HEK293 (cell line): ENCODE measurements around the gene C19orf12.

Source experiments
- CTCF ChIA-PET: fragments of 350-600 bp; formaldehyde crosslinking; extraction: SDS; loops from one replicate; lab custom pipeline; 2021; ENCODE audit warnings: antibody characterized with exemption; lab: Yijun Ruan, JAX
- POLR2A ChIA-PET: fragments of 300-600 bp; formaldehyde crosslinking; extraction: SDS; loops from one replicate; lab custom pipeline; 2020; ENCODE audit warnings: antibody characterized with exemption, inconsistent platforms; lab: Yijun Ruan, JAX
- H3K27ac ChIP-seq: fragments of 200-500 bp; sonication (Bioruptor generic); 2 replicates; pipeline ENCODE4 v1.5.1; 2014; ENCODE audit warnings: low read depth, low read length, control low read depth, inconsistent platforms; ENCODE audit errors: extremely low read depth
- H3K36me3 ChIP-seq, 2 experiments: fragments of 200-500 bp in 1 of 2; sonication (Bioruptor generic) in 1 of 2; 1 replicate in 1 of 2; 2 replicates in 1 of 2; pipeline ENCODE4 v1.5.1; 2014 to 2017; ENCODE audit warnings: inconsistent platforms in 2 of 2, low read length in 2 of 2; ENCODE audit not compliant: control insufficient read depth in 2 of 2, insufficient read depth in 1 of 2
- H3K4me1 ChIP-seq: fragments of 200-500 bp; sonication (Bioruptor generic); 2 replicates; pipeline ENCODE4 v1.5.1; 2014; ENCODE audit warnings: mild to moderate bottlenecking, low read length, inconsistent platforms; ENCODE audit not compliant: control insufficient read depth, insufficient read depth
- H3K4me3 ChIP-seq: 2 replicates; pipeline ENCODE4 v1.5.1; 2011; ENCODE audit warnings: low read depth, mild to moderate bottlenecking, control low read depth, low read length, moderate library complexity
- H3K9me3 ChIP-seq: fragments of 200-500 bp; sonication (Bioruptor generic); 2 replicates; pipeline ENCODE4 v1.5.1; 2014; ENCODE audit warnings: low read depth, low read length, inconsistent platforms; ENCODE audit not compliant: control insufficient read depth, insufficient read depth
- GLIS1 ChIP-seq: fragments of 450-650 bp; formaldehyde crosslinking; IDR thresholded peaks from 2 replicates; pipeline ENCODE4 v1.5.1; 2016; ENCODE audit warnings: missing biosample characterization, missing genetic modification characterization
- GLIS2 ChIP-seq: fragments of 450-650 bp; formaldehyde crosslinking; IDR thresholded peaks from 2 replicates; pipeline ENCODE4 v1.5.1; 2016; ENCODE audit warnings: missing biosample characterization, missing genetic modification characterization
- KLF1 ChIP-seq: fragments of 450-650 bp; formaldehyde crosslinking; IDR thresholded peaks from 2 replicates; pipeline ENCODE4 v1.5.1; 2016; ENCODE audit warnings: missing biosample characterization, missing genetic modification characterization
- SP2 ChIP-seq: fragments of 450-650 bp; formaldehyde crosslinking; IDR thresholded peaks from 2 replicates; pipeline ENCODE4 v1.5.1; 2016; ENCODE audit warnings: missing biosample characterization, missing genetic modification characterization
- WT1 ChIP-seq: fragments of 450-650 bp; formaldehyde crosslinking; IDR thresholded peaks from 2 replicates; pipeline ENCODE4 v1.5.1; 2016; ENCODE audit warnings: missing biosample characterization, missing genetic modification characterization
- ZBTB20 ChIP-seq: fragments of 450-650 bp; formaldehyde crosslinking; IDR thresholded peaks from 2 replicates; pipeline ENCODE4 v1.5.1; 2016; ENCODE audit warnings: missing biosample characterization, missing genetic modification characterization
- ZBTB21 ChIP-seq: fragments of 450-650 bp; formaldehyde crosslinking; IDR thresholded peaks from 2 replicates; pipeline ENCODE4 v1.5.1; 2017; ENCODE audit warnings: missing biosample characterization, missing genetic modification characterization
- ZBTB8A ChIP-seq: fragments of 450-650 bp; formaldehyde crosslinking; IDR thresholded peaks from 2 replicates; pipeline ENCODE4 v1.5.1; 2016; ENCODE audit warnings: missing biosample characterization, missing genetic modification characterization
- ZFHX2 ChIP-seq: fragments of 450-650 bp; formaldehyde crosslinking; conservative IDR thresholded peaks from 2 replicates; pipeline ENCODE4 v1.5.1; 2016; ENCODE audit warnings: missing biosample characterization, missing genetic modification characterization
- ZFP69B ChIP-seq: fragments of 450-650 bp; formaldehyde crosslinking; IDR thresholded peaks from 2 replicates; pipeline ENCODE4 v1.5.1; 2016; ENCODE audit warnings: missing biosample characterization, missing genetic modification characterization
- ZNF132 ChIP-seq: fragments of 450-650 bp; formaldehyde crosslinking; IDR thresholded peaks from 2 replicates; pipeline ENCODE4 v1.5.1; 2017; ENCODE audit warnings: missing biosample characterization, missing genetic modification characterization, borderline replicate concordance
- ZNF133 ChIP-seq: fragments of 450-650 bp; formaldehyde crosslinking; IDR thresholded peaks from 2 replicates; pipeline ENCODE4 v1.5.1; 2016; ENCODE audit warnings: missing biosample characterization, missing genetic modification characterization
- ZNF155 ChIP-seq: fragments of 450-650 bp; formaldehyde crosslinking; IDR thresholded peaks from 2 replicates; pipeline ENCODE4 v1.5.1; 2016; ENCODE audit warnings: missing biosample characterization, missing genetic modification characterization
- ZNF221 ChIP-seq: fragments of 450-650 bp; formaldehyde crosslinking; IDR thresholded peaks from 2 replicates; pipeline ENCODE4 v1.5.1; 2017; ENCODE audit warnings: missing biosample characterization, missing genetic modification characterization, borderline replicate concordance
- ZNF223 ChIP-seq: fragments of 450-650 bp; formaldehyde crosslinking; IDR thresholded peaks from 2 replicates; pipeline ENCODE4 v1.5.1; 2016; ENCODE audit warnings: missing biosample characterization, missing genetic modification characterization
- ZNF24 ChIP-seq: fragments of 450-650 bp; formaldehyde crosslinking; IDR thresholded peaks from 2 replicates; pipeline ENCODE4 v1.5.1; 2016; ENCODE audit warnings: missing biosample characterization, missing genetic modification characterization
- ZNF335 ChIP-seq: fragments of 450-650 bp; formaldehyde crosslinking; conservative IDR thresholded peaks from 2 replicates; pipeline ENCODE4 v1.5.1; 2016; ENCODE audit warnings: missing biosample characterization, missing genetic modification characterization
- ZNF350 ChIP-seq: fragments of 450-650 bp; formaldehyde crosslinking; IDR thresholded peaks from 2 replicates; pipeline ENCODE4 v1.5.0; 2017; ENCODE audit warnings: missing biosample characterization, mild to moderate bottlenecking, missing genetic modification characterization
- ZNF623 ChIP-seq: fragments of 450-650 bp; formaldehyde crosslinking; IDR thresholded peaks from 2 replicates; pipeline ENCODE4 v1.5.1; 2016; ENCODE audit warnings: missing biosample characterization, missing genetic modification characterization
- ZXDB ChIP-seq: fragments of 450-650 bp; formaldehyde crosslinking; IDR thresholded peaks from 2 replicates; pipeline ENCODE4 v1.5.1; 2016; ENCODE audit warnings: missing biosample characterization, missing genetic modification characterization
- TF ChIP-seq, protein P1 (sequence below): fragments of 450-650 bp; formaldehyde crosslinking; IDR thresholded peaks from 2 replicates; pipeline ENCODE4 v1.5.1; 2017; ENCODE audit warnings: missing biosample characterization, missing genetic modification characterization
- TF ChIP-seq, protein P2 (sequence below): fragments of 450-650 bp; formaldehyde crosslinking; IDR thresholded peaks from 2 replicates; pipeline ENCODE4 v1.5.1; 2017; ENCODE audit warnings: missing biosample characterization, missing genetic modification characterization
- TF ChIP-seq, protein P3 (sequence below): fragments of 450-650 bp; formaldehyde crosslinking; conservative IDR thresholded peaks from 2 replicates; pipeline ENCODE4 v1.5.1; 2016; ENCODE audit warnings: low read depth, missing biosample characterization, missing genetic modification characterization
- TF ChIP-seq, protein P4 (sequence below): fragments of 450-650 bp; formaldehyde crosslinking; IDR thresholded peaks from 2 replicates; pipeline ENCODE4; 2016; ENCODE audit warnings: missing biosample characterization, missing genetic modification characterization
- TF ChIP-seq, protein P5 (sequence below): fragments of 450-650 bp; formaldehyde crosslinking; IDR thresholded peaks from 2 replicates; pipeline ENCODE4 v1.5.1; 2016; ENCODE audit warnings: missing biosample characterization, missing genetic modification characterization
- TF ChIP-seq, protein P6 (sequence below): fragments of 450-650 bp; IDR thresholded peaks from 2 replicates; pipeline ENCODE4 v1.5.1; 2018; ENCODE audit warnings: missing biosample characterization, missing genetic modification characterization

The C19orf12 gene

DNA sequence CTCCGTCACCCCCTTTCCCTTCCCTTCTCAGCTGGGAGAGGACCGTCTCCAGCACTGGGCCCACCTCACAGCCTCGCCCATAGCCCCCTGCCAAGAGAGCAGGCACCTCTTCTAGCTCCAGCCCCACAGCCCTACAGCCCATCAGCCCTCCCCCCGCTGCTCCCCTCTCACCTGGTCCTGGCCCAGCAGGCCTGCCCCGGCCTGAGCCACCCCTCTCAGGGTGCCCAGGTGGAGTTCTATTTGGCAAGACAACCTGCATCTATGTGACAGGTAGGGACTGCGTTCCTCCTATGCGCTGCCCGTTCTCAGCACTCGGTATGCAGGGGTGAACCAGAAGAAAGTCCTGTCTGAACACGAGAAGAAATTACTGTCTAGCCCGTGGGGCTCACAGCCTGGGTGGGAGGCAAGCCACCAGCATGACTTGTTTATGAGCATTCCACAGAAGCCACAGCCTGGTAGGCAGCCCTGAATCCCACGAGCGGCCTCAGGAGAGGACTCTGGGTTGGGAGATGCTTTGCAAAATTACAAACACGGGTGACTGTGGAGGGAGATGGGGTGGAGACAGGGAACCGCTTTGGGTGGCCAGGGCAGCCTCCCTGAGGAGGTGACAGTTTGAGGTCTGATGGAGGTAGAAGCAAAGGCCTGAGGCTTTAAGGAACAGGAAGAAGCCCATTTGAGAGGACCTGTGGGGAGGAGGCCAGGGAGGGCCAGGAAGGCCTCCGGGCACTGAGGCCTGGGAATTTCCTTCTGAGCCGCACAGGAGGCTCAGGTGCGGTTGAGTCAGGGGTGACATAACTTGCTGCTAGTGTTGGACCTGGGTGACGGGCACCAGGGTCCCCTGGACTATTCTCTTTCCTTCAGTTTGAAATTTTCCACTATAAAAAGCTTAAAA, 51.0 kb downstream of the C19orf12 start:
- no peaks in the 10 kb centered on the region; a peak in 1 of 3 replicates for H3K36me3 ChIP-seq
- H3K4me1 ChIP-seq, result peaks cover 52% of the 10 kb centered on the region
- no peak overlapping the region for H3K4me3 ChIP-seq
- ChIA-PET POLR2A (interaction anchor here (0.8 to 2.6 kb wide), 4 partner anchors 8 to 58 kb away, joined by 3 to 17 read pairs (median 13); partner anchors contain the start of genes C19orf12 and POP4), CTCF (interaction anchor here (0.5 to 11.0 kb wide), 10 partner anchors 8 to 194 kb away, joined by 3 to 105 read pairs (median 5); partner anchors contain the start of gene POP4)
- H3K27ac ChIP-seq, result no peak overlapping the region
- no peaks in the 10 kb centered on the region for H3K9me3 ChIP-seq
- TF ChIP-seq ZBTB21 (tag by site-specific recombination) (peak; percentile 12; the same call in 1 of the 2 replicates), ZNF133 (tag by site-specific recombination) (peak; percentile 75; the same call in 1 of the 2 replicates), ZNF350 (no peak), GLIS2 (tag by site-specific recombination) (peak; percentile 50), WT1 (no peak), ZNF221 (tag by site-specific recombination) (no peak), ZNF223 (no peak), ZFHX2 (tag by site-specific recombination) (peak; percentile 51), KLF1 (tag by site-specific recombination) (no peak), ZNF155 (tag by site-specific recombination) (no peak), SP2 (tag by site-specific recombination) (no peak), ZNF24 (tag by site-specific recombination) (no peak), ZNF132 (tag by site-specific recombination) (no peak), GLIS1 (tag by site-specific recombination) (peak; percentile 62), ZXDB (tag by site-specific recombination) (0 out of 2 replicates have a peak, but pooled peaks have one; percentile 17), ZBTB20 (tag by site-specific recombination) (peak; percentile 28; the same call in 1 of the 2 replicates), ZBTB8A (tag by site-specific recombination) (peak; percentile 45; the same call in 1 of the 2 replicates), ZFP69B (tag by site-specific recombination) (no peak), ZNF623 (tag by site-specific recombination) (no peak), ZNF335 (peak; percentile 18; the same call in 1 of the 2 replicates)
- TF ChIP-seq, protein P1, sequence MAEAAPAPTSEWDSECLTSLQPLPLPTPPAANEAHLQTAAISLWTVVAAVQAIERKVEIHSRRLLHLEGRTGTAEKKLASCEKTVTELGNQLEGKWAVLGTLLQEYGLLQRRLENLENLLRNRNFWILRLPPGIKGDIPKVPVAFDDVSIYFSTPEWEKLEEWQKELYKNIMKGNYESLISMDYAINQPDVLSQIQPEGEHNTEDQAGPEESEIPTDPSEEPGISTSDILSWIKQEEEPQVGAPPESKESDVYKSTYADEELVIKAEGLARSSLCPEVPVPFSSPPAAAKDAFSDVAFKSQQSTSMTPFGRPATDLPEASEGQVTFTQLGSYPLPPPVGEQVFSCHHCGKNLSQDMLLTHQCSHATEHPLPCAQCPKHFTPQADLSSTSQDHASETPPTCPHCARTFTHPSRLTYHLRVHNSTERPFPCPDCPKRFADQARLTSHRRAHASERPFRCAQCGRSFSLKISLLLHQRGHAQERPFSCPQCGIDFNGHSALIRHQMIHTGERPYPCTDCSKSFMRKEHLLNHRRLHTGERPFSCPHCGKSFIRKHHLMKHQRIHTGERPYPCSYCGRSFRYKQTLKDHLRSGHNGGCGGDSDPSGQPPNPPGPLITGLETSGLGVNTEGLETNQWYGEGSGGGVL (tag by site-specific recombination), result 0 out of 2 replicates have a peak, but pooled peaks have one; percentile 11
- TF ChIP-seq, protein P2, sequence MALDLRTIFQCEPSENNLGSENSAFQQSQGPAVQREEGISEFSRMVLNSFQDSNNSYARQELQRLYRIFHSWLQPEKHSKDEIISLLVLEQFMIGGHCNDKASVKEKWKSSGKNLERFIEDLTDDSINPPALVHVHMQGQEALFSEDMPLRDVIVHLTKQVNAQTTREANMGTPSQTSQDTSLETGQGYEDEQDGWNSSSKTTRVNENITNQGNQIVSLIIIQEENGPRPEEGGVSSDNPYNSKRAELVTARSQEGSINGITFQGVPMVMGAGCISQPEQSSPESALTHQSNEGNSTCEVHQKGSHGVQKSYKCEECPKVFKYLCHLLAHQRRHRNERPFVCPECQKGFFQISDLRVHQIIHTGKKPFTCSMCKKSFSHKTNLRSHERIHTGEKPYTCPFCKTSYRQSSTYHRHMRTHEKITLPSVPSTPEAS (tag by site-specific recombination), result no peak
- TF ChIP-seq, protein P3, sequence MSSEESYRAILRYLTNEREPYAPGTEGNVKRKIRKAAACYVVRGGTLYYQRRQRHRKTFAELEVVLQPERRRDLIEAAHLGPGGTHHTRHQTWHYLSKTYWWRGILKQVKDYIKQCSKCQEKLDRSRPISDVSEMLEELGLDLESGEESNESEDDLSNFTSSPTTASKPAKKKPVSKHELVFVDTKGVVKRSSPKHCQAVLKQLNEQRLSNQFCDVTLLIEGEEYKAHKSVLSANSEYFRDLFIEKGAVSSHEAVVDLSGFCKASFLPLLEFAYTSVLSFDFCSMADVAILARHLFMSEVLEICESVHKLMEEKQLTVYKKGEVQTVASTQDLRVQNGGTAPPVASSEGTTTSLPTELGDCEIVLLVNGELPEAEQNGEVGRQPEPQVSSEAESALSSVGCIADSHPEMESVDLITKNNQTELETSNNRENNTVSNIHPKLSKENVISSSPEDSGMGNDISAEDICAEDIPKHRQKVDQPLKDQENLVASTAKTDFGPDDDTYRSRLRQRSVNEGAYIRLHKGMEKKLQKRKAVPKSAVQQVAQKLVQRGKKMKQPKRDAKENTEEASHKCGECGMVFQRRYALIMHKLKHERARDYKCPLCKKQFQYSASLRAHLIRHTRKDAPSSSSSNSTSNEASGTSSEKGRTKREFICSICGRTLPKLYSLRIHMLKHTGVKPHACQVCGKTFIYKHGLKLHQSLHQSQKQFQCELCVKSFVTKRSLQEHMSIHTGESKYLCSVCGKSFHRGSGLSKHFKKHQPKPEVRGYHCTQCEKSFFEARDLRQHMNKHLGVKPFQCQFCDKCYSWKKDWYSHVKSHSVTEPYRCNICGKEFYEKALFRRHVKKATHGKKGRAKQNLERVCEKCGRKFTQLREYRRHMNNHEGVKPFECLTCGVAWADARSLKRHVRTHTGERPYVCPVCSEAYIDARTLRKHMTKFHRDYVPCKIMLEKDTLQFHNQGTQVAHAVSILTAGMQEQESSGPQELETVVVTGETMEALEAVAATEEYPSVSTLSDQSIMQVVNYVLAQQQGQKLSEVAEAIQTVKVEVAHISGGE (tag by site-specific recombination), result no peak
- TF ChIP-seq, protein P4, sequence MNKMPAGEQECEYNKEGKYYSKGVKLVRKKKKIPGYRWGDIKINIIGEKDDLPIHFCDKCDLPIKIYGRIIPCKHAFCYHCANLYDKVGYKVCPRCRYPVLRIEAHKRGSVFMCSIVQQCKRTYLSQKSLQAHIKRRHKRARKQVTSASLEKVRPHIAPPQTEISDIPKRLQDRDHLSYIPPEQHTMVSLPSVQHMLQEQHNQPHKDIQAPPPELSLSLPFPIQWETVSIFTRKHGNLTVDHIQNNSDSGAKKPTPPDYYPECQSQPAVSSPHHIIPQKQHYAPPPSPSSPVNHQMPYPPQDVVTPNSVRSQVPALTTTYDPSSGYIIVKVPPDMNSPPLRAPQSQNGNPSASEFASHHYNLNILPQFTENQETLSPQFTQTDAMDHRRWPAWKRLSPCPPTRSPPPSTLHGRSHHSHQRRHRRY, result 0 out of 2 replicates have a peak, but pooled peaks have one; percentile 6
- TF ChIP-seq, protein P5, sequence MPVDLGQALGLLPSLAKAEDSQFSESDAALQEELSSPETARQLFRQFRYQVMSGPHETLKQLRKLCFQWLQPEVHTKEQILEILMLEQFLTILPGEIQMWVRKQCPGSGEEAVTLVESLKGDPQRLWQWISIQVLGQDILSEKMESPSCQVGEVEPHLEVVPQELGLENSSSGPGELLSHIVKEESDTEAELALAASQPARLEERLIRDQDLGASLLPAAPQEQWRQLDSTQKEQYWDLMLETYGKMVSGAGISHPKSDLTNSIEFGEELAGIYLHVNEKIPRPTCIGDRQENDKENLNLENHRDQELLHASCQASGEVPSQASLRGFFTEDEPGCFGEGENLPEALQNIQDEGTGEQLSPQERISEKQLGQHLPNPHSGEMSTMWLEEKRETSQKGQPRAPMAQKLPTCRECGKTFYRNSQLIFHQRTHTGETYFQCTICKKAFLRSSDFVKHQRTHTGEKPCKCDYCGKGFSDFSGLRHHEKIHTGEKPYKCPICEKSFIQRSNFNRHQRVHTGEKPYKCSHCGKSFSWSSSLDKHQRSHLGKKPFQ (tag by site-specific recombination), result no peak
- TF ChIP-seq, protein P6, sequence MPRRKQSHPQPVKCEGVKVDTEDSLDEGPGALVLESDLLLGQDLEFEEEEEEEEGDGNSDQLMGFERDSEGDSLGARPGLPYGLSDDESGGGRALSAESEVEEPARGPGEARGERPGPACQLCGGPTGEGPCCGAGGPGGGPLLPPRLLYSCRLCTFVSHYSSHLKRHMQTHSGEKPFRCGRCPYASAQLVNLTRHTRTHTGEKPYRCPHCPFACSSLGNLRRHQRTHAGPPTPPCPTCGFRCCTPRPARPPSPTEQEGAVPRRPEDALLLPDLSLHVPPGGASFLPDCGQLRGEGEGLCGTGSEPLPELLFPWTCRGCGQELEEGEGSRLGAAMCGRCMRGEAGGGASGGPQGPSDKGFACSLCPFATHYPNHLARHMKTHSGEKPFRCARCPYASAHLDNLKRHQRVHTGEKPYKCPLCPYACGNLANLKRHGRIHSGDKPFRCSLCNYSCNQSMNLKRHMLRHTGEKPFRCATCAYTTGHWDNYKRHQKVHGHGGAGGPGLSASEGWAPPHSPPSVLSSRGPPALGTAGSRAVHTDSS, result no peak
